Effector memory CD4-positive, alpha-beta T cell (primary cell): Measurements from ENCODE around the gene FYTTD1.
A peak's percentile ranks its signal among the peaks of the same experiment; 100 is the strongest.

ENCODE experiments used
- DNase-seq, 3 donors: peaks; one replicate each; pipeline ENCODE4 v3.0.0-alpha.2; 2020
- H3K27ac ChIP-seq: 2 replicates; pipeline ENCODE4 v1.7.0; 2013; ENCODE audit warnings: mild to moderate bottlenecking, low read length, moderate library complexity; ENCODE audit not compliant: insufficient read depth, poor library complexity, severe bottlenecking
- H3K27me3 ChIP-seq: replicated peaks from 2 replicates; pipeline ENCODE4 v1.7.0; 2013; ENCODE audit warnings: mild to moderate bottlenecking, low read length; ENCODE audit not compliant: insufficient read depth, control insufficient read depth, poor library complexity, severe bottlenecking
- H3K36me3 ChIP-seq: 2 replicates; pipeline ENCODE4 v1.7.0; 2013; ENCODE audit warnings: mild to moderate bottlenecking, low read length, moderate library complexity; ENCODE audit not compliant: control insufficient read depth, insufficient read depth
- H3K4me1 ChIP-seq: 2 replicates; pipeline ENCODE4 v1.7.0; 2013; ENCODE audit warnings: low read length, mild to moderate bottlenecking; ENCODE audit not compliant: control insufficient read depth, insufficient read depth, poor library complexity, severe bottlenecking
- H3K4me3 ChIP-seq: 2 replicates; pipeline ENCODE4 v1.7.0; 2013; ENCODE audit warnings: low read length, low read depth, mild to moderate bottlenecking; ENCODE audit not compliant: insufficient read depth, poor library complexity, severe bottlenecking
- H3K9me3 ChIP-seq: 2 replicates; pipeline ENCODE4 v1.7.0; 2013; ENCODE audit warnings: mild to moderate bottlenecking, low read length, moderate library complexity; ENCODE audit not compliant: control insufficient read depth

The FYTTD1 gene

DNA sequence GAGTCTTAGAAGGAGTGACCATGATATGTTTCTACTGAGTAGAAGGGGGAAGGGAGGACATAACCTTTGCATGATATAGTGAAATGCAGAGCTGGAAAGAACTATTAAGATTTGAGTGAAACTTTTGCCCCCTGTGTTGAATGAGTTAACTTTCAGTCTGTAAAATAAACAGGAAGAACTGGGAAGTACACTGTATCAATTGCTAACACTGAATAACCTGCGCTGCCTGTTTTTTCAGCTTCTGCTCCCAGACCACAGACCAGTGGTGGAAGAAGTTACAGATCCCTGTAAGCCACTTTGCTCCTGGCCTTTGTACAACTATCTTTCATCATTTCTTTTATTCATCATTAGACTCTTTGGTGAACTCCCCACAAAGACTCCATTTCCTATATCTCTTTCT, 37.7 kb downstream of the FYTTD1 start:
- Histone ChIP-seq H3K4me1 (no peaks in the 10 kb centered on the region), H3K27ac (no peak overlapping the region), H3K9me3 (no peaks in the 10 kb centered on the region), H3K4me3 (no peak overlapping the region), H3K36me3 (peaks cover 2% of the 10 kb centered on the region), H3K27me3 (no peaks in the 10 kb centered on the region)
- DNase-seq: no peak

DNA sequence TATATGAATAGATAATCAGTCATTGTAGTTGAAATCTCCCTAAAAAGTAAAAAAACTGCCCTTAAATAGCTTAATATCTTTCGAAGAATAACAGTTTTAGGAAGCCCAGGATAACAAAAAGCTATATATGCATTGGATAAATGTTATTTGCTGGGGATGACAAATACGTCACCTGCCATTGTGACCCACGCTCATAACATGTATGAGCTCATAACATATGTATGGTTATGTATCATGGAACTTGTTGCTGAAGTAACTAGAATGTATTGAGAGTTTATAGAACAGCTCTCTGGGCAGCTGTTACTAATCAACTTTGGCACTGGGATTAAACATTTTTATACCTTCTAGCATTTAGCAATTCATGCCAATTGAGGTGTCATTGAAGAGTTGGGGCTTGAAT, 39.6 kb downstream of the FYTTD1 start:
- H3K9me3 ChIP-seq: no peaks in the 10 kb centered on the region

DNA sequence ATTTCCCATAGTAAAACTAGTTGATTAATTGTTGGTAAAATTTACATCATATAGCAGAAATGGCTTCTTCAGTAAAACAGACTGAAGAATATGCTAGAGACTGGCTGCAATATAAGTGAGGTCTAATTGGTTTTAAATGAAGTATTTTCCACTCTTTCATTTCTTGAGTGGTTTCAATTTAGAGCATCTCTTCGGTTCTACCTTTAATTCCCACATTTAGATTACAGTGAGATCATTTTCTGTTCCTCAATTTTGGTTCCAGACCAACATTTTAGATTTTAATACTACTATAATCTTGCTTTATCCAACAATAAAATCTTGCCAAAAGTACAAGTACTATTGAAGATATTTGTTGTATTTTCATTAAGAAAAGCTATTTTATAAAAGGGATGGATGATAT, 40.4 kb downstream of the FYTTD1 start:
- no peaks in the 10 kb centered on the region for H3K36me3 ChIP-seq
- DNase-seq: no peak
- H3K4me3 ChIP-seq: no peak overlapping the region
- no peak overlapping the region for H3K27ac ChIP-seq
- peaks cover 8% of the 10 kb centered on the region for H3K4me1 ChIP-seq
- H3K27me3 ChIP-seq: no peaks in the 10 kb centered on the region
- H3K9me3 ChIP-seq: no peaks in the 10 kb centered on the region

More for the DNA sequence above, 39.6 kb downstream of the FYTTD1 start:
- Histone ChIP-seq H3K4me1 (peaks cover 8% of the 10 kb centered on the region), H3K27me3 (no peaks in the 10 kb centered on the region), H3K4me3 (no peak overlapping the region), H3K27ac (no peak overlapping the region), H3K36me3 (no peaks in the 10 kb centered on the region)
- DNase-seq: no peak

DNA sequence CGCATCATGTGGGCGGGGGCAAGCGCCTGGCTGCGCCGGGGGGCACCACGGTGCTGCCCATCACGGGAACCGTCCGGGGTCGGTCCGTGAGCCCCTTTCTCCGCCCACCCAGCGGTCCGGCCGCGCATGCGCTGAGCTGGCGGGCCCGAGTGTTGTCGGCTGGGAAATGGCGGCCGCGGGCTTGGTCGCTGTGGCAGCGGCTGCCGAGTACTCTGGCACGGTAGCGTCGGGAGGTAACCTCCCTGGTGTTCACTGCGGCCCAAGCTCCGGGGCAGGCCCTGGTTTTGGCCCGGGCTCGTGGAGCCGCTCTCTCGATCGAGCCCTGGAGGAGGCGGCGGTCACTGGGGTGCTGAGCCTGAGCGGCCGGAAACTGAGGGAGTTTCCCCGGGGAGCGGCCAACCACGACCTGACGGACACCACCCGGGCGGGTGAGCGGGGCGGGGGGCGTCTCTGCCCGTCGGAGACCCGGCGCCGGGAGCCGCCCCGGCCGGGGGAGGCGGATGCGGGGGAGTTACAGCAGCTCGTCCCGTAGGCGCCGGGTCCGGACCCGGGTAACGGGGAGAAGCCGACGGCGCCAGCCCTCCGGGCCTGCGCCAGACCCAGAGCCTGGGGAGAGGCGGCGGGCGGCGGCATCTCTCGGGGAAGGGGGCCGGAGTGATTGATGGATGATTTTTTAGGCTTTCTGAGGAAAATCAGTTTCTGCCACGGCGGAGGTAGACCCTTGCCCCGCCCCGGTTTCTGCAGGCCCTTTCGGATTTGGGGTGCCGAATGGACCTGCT, 41.6 kb downstream of the FYTTD1 start, which contains the start of gene LRCH3:
Gene LRCH3, plus strand, starts transcription at position 142 of the 779 bp plus-strand sequence. Its CDS starts 25 bp downstream, at position 167.
- Histone ChIP-seq H3K36me3 (no peaks in the 10 kb centered on the region), H3K4me1 (peaks cover 8% of the 10 kb centered on the region), H3K4me3 (peak within 1 kb of the TSS; percentile 98), H3K27ac (peak within 1 kb of the TSS; percentile 95), H3K9me3 (no peaks in the 10 kb centered on the region), H3K27me3 (no peaks in the 10 kb centered on the region)
- peak; percentile 64 to 77 (median 66) for DNase-seq

DNA sequence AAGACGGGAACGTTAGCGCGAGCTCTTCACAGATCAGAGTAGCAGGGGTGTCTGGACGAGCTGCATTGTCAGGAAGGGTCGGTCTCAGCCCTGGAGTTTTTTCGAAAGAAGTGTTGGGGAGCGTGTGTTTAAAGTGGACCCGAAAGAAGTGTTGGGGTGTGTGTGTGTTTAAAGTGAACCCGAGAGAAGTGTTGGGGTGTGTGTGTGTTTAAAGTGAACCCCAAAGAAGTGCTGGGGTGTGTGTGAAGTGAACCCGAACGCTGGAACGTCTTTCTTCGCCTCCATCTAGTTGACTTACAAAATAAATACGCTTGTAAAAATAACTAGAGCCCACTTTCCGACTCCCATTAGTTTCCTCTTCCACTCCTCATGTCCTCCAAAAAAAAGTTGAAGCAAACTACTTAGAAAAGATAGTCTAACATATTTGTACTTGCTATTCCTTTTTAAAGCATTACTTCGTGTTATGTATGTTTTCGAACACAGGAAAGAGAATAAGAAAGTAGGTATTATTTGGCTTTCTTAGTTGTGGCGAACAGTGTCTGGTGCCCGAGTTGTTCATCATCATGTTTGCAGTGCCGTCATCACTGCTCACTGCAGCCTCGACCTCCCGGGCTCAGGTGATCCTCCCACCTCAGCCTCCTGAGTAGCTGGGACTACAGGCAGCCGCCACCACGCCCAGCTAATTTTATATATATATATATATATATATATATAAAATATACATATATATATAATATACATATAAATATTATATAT, 42.4 kb downstream of the FYTTD1 start:
- H3K27me3 ChIP-seq: no peaks in the 10 kb centered on the region
- H3K36me3 ChIP-seq: no peaks in the 10 kb centered on the region
- peak overlapping the region; percentile 98 for H3K4me3 ChIP-seq
- H3K4me1 ChIP-seq: peaks cover 8% of the 10 kb centered on the region
- H3K27ac ChIP-seq: peak overlapping the region; percentile 95
- DNase-seq: peak; percentile 6 to 24 (median 6)
- no peaks in the 10 kb centered on the region for H3K9me3 ChIP-seq

DNA sequence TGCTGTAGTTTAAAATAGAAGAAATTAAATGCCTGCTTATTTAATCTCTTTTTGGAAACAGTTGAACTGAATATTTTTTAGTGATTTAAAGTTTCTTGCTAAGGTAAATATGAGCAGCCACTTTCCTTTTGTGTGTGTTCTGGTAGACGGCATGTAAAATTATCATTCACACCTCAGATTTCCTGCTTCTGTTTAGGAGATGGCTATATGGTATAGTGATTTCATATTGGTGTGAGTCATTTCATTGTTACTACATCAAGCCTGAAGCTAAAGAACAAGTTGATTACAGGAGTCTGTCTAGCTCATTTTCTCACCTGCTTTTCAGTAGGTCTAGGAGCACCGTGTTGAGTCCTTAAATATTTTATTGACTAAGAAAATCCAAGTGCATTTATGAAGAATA, 43.6 kb downstream of the FYTTD1 start:
- H3K27ac ChIP-seq: no peak overlapping the region
- no peak for DNase-seq

DNA sequence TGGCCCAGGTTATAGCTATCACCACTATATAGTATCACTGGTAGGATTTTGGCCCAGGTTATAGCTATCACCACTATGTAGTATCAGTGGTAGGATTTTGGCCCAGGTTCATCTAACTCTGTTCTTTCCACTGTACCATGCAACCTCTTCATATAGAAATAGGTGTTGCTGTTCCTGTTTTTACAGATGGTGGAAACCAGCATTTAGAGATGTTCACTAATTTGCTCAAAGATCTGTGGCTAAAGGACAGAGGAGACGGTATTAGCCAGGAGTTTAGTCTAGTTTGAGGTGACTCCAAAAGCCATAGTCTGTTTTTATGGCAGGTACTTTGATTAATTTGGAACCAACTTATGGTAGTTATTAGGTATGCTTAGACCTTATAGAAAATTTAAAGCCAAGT, 44.4 kb downstream of the FYTTD1 start:
- no peak overlapping the region for H3K4me3 ChIP-seq
- no peaks in the 10 kb centered on the region for H3K36me3 ChIP-seq
- H3K27me3 ChIP-seq: no peaks in the 10 kb centered on the region
- no peak overlapping the region for H3K27ac ChIP-seq
- DNase-seq: no peak
- no peaks in the 10 kb centered on the region for H3K9me3 ChIP-seq
- H3K4me1 ChIP-seq: peaks cover 8% of the 10 kb centered on the region

More for the DNA sequence above, 43.6 kb downstream of the FYTTD1 start:
- Histone ChIP-seq H3K4me1 (peaks cover 8% of the 10 kb centered on the region), H3K27me3 (no peaks in the 10 kb centered on the region), H3K9me3 (no peaks in the 10 kb centered on the region), H3K36me3 (no peaks in the 10 kb centered on the region), H3K4me3 (no peak overlapping the region)

DNA sequence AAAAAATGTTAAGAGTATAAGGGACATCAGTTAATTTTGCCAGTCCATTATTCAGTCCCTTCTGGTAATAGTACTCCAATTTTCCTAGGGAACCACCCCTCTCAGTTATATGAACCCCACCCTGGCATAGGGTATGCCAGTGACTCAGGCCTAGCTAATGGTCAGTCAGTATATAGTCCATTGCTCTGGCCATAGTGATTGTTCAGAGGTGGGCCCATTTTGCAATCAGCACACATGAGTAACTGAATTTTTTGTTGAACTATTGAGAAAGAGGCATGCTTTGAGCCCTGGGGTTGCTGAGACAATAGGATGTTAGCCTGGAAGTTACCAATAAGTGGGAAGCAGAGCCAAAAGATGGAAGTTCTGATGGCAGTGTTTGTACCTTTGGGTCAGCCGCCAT, 45.5 kb downstream of the FYTTD1 start:
- Histone ChIP-seq H3K4me1 (peaks cover 8% of the 10 kb centered on the region), H3K4me3 (no peak overlapping the region), H3K36me3 (no peaks in the 10 kb centered on the region), H3K27ac (no peak overlapping the region), H3K27me3 (no peaks in the 10 kb centered on the region), H3K9me3 (no peaks in the 10 kb centered on the region)
- DNase-seq: no peak

DNA sequence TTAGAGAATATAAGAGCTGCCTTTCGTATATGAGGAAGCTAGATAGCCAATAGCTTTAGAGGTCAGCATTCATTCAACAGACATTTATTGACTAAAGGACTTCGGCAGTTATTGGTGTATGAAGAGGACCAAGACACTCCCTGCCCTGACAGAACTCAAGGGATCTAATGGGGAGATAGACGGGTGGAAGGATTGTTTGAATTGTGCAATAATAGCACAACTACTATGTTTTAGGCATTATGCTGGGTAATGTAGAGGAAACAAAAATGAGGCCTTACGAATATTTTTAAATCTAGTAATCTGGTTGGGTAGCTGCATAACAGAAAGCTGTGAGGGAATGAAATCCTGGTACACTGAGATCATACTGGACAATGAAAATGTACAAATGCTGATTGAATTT, 46.4 kb downstream of the FYTTD1 start:
- Histone ChIP-seq H3K9me3 (no peaks in the 10 kb centered on the region), H3K27ac (no peak overlapping the region), H3K27me3 (no peaks in the 10 kb centered on the region), H3K4me3 (no peak overlapping the region), H3K4me1 (peaks cover 8% of the 10 kb centered on the region), H3K36me3 (no peaks in the 10 kb centered on the region)
- no peak for DNase-seq

DNA sequence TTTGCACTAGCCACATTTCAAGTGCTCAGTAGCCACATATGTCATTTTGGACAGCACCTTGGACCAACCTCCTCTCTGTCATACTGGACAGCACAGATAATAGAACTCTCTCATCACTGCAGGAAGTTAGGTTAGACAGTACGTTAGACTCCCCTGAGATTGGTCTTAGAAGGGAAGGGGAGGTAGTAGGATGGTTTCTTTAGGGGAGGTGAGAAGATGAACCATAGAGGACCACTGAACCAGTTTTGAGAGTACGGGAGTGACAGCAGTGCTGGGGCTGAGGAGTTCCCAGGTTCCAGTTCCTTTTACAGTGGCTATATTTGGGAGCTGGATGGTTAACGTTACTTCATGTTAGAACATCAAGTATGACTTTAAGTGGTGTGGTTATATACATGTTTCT, 49.2 kb downstream of the FYTTD1 start:
- Histone ChIP-seq H3K27me3 (no peaks in the 10 kb centered on the region), H3K36me3 (no peaks in the 10 kb centered on the region), H3K4me3 (no peak overlapping the region), H3K4me1 (peaks cover 8% of the 10 kb centered on the region), H3K27ac (no peak overlapping the region), H3K9me3 (no peaks in the 10 kb centered on the region)
- DNase-seq: no peak
